ENCODE results near the gene CTBP1. TPM values are rescaled to one million over a fixed set of nuclear protein-coding genes. Genes with fewer than 3 reads are reported as not detected.

The CTBP1 gene
- total RNA-seq, 1 experiment from 2014 or later: 136 TPM

GRCh38 chr4:1289207-1290164 is 40.6 kb upstream of the CTBP1 start, which contains the start of gene MAEA:
Gene MAEA (plus strand): TSS chr4:1289891. CDS start chr4:1289914, 23 bp downstream.
- no peak for TF ChIP-seq CTCF (conservative IDR thresholded peaks at IDR 0.05)
- peaks cover 0 to 15% (median 14%) of the 10 kb centered on the region in 3 experiments; a peak in 6 of 7 replicates for H3K36me3 Mint-ChIP-seq (ENCODE audit: insufficient read depth in 1 of 3, low read depth in 3 of 3)
- no peak within 1 kb of the TSS for H2BK120ac ChIP-seq (ENCODE audit: low read depth, low read length, poor library complexity, severe bottlenecking)

More at GRCh38 chr4:1289207-1290164, 40.6 kb upstream of the CTBP1 start, which contains the start of gene MAEA:
- Histone ChIP-seq H3T11ph (ENCODE audit: low read length) (no peak within 1 kb of the TSS), H3K79me1 (ENCODE audit: insufficient read depth, low read depth, low read length, poor library complexity, severe bottlenecking) (peaks cover 15% of the 10 kb centered on the region), H4K5ac (ENCODE audit: insufficient read length, low read depth, low read length) (no peak within 1 kb of the TSS), H2BK15ac (ENCODE audit: low read depth, low read length) (no peak within 1 kb of the TSS), H4K20me1 (ENCODE audit: control insufficient read depth, insufficient read depth, insufficient read length) (no peaks in the 10 kb centered on the region), H3K79me2 (ENCODE audit: insufficient read depth, low read length) (peaks cover 37% of the 10 kb centered on the region; the same call in 1 of the 2 replicates), H3K23me2 (ENCODE audit: insufficient read length, low read depth, low read length, poor library complexity, severe bottlenecking) (peaks cover 9% of the 10 kb centered on the region), H2BK5ac (ENCODE audit: insufficient read length, low read length) (peak within 1 kb of the TSS; percentile 33), H2BK20ac (ENCODE audit: low read depth, low read length, poor library complexity, severe bottlenecking) (no peak within 1 kb of the TSS), H4K8ac (replicated peaks; ENCODE audit: insufficient read length, low read depth, low read length) (no peak within 1 kb of the TSS), H3K4me2 (ENCODE audit: insufficient read depth, insufficient read length, low read length) (peak within 1 kb of the TSS; percentile 100), H3K4ac (ENCODE audit: low read depth, low read length) (no peak within 1 kb of the TSS), H2AK5ac (ENCODE audit: insufficient read length, low read length) (no peak within 1 kb of the TSS), H3K27me3 (ENCODE audit: insufficient read depth, low read length) (no peaks in the 10 kb centered on the region), H3K56ac (ENCODE audit: insufficient read length, low read depth, low read length) (no peak within 1 kb of the TSS), H3K9ac (ENCODE audit: extremely low read depth, insufficient read length, low read length) (peak within 1 kb of the TSS; percentile 97), H2AFZ (ENCODE audit: low read length) (no peak within 1 kb of the TSS), H3K4me1 (ENCODE audit: insufficient read depth, low read length) (no peaks in the 10 kb centered on the region; the same call in 1 of the 2 replicates), H3K18ac (ENCODE audit: insufficient read length, low read depth, low read length) (peak within 1 kb of the TSS; percentile 84), H3K14ac (ENCODE audit: insufficient read depth, low read length) (peak within 1 kb of the TSS; percentile 80), H3K9me3 (ENCODE audit: control insufficient read depth, low read depth, low read length) (no peaks in the 10 kb centered on the region), H4K91ac (ENCODE audit: insufficient read length, low read depth, low read length) (no peak within 1 kb of the TSS), H3K27ac (ENCODE audit: insufficient read length, low read depth, low read length) (no peak within 1 kb of the TSS), H2BK12ac (ENCODE audit: insufficient read length, low read depth, low read length) (no peak within 1 kb of the TSS), H3K23ac (ENCODE audit: insufficient read length, low read depth, low read length) (no peak within 1 kb of the TSS)
- Mint-ChIP-seq H3K27ac (peak within 1 kb of the TSS in 2 of 3 experiments; percentile 98; a peak in 5 of 7 replicates), H3K4me3 (peak within 1 kb of the TSS; percentile 89 to 98), H3K9me3 (peaks cover 12 to 31% of the 10 kb centered on the region in 2 experiments), H3K4me1 (peaks cover 26 to 31% of the 10 kb centered on the region in 2 experiments), H3K27me3 (ENCODE audit: low read depth) (peaks cover 17% of the 10 kb centered on the region)
- WGBS (ENCODE audit: extremely low coverage, insufficient read length, low lambda C conversion rate): no CpG with 5 or more reads among the region's 95 CpGs
- DNase-seq: peak; percentile 97

Data from H9 (cell line).